GM12891 (cell line): ENCODE measurements around the gene ZSCAN22.

ENCODE experiments used
- POLR2A ChIP-seq: IDR thresholded peaks from 2 replicates; pipeline ENCODE4 v1.6.1; 2011; ENCODE audit warnings: low read depth, low read length, control low read depth
- POLR2AphosphoS5 ChIP-seq: IDR thresholded peaks from 2 replicates; pipeline ENCODE4 v1.6.1; 2011; ENCODE audit warnings: low read depth, low read length, control low read depth
- POU2F2 ChIP-seq: IDR thresholded peaks from 2 replicates; pipeline ENCODE4 v1.6.1; 2011; ENCODE audit warnings: low read depth, mild to moderate bottlenecking, control low read depth, low read length, moderate library complexity
- SPI1 ChIP-seq: IDR thresholded peaks from 2 replicates; pipeline ENCODE4 v1.6.1; 2011; ENCODE audit warnings: low read depth, low read length, control low read depth
- TAF1 ChIP-seq: IDR thresholded peaks from 2 replicates; pipeline ENCODE4 v1.6.1; 2011; ENCODE audit warnings: low read depth, low read length, control low read depth

- TF ChIP-seq POLR2A, result peak; percentile 62; the same call in 1 of the 2 replicates
- peak; percentile 63; the same call in 1 of the 2 replicates for TF ChIP-seq POLR2AphosphoS5
- TF ChIP-seq TAF1, result peak; percentile 33; the same call in 1 of the 2 replicates
- TF ChIP-seq POU2F2, result peak; percentile 69; the same call in 1 of the 2 replicates
- TF ChIP-seq SPI1, result peak; percentile 29; the same call in 1 of the 2 replicates
These were observed 59.2 kb downstream of the ZSCAN22 start for GRCh38 chr19:58385891-58386575.
